ENCODE data around the gene PHTF2. TPM values are rescaled to one million over a fixed set of nuclear protein-coding genes. Genes with fewer than 3 reads are reported as not detected.

Gene PHTF2
- total and polyA plus RNA-seq, 2 of the 4 experiments (the other 2 are of a cell fraction) = 28.3 to 69.9 TPM

- Histone ChIP-seq H4K8ac (ENCODE audit: low read depth in 2 of 2, low read length in 2 of 2) (no peak overlapping the region), H3K18ac (ENCODE audit: low read depth, low read length) (no peak overlapping the region), H2BK120ac (ENCODE audit: low read depth, low read length) (no peak overlapping the region), H3K4me1 (ENCODE audit: control insufficient read depth, insufficient read depth, low read length) (peaks cover 10% of the 10 kb centered on the region), H3K27ac (ENCODE audit: insufficient read depth, low read length) (no peak overlapping the region), H3K14ac (replicated peaks; ENCODE audit: low read depth, low read length) (no peak overlapping the region), H3K27me3 (ENCODE audit: control insufficient read depth, insufficient read depth, low read length) (no peaks in the 10 kb centered on the region), H2AFZ (replicated peaks; ENCODE audit: low read length, poor library complexity) (no peak overlapping the region), H4K5ac (ENCODE audit: low read depth, low read length) (no peak overlapping the region), H3K56ac (ENCODE audit: extremely low read depth, insufficient read depth, low read length) (no peak overlapping the region), H2BK20ac (ENCODE audit: low read depth, low read length) (no peak overlapping the region), H2AK9ac (replicated peaks; ENCODE audit: low read depth, low read length, poor library complexity) (no peak overlapping the region), H3K9me1 (ENCODE audit: insufficient read depth, low read length) (0 out of 2 replicates have a peak, but pooled peaks cover 4% of the 10 kb centered on the region), H3K9me3 (ENCODE audit: control insufficient read depth, insufficient read depth, low read length) (no peaks in the 10 kb centered on the region), H4K91ac (ENCODE audit: insufficient read depth, low read depth, low read length) (no peak overlapping the region), H3K36me3 (ENCODE audit: control insufficient read depth, insufficient read depth, low read length) (no peaks in the 10 kb centered on the region), H4K20me1 (ENCODE audit: insufficient read depth, low read length) (peaks cover 4% of the 10 kb centered on the region; the same call in 1 of the 2 replicates), H3K79me1 (ENCODE audit: low read depth in 1 of 2, low read length in 2 of 2) (peaks cover 13 to 47% of the 10 kb centered on the region in 2 experiments; a peak in 3 of 4 replicates), H3K4me2 (ENCODE audit: low read depth, low read length) (no peak overlapping the region), H2BK15ac (ENCODE audit: low read depth, low read length) (no peak overlapping the region), H3K9ac (ENCODE audit: low read depth, low read length) (no peak overlapping the region), H2BK5ac (ENCODE audit: low read depth, low read length, poor library complexity, severe bottlenecking) (no peak overlapping the region), H3K4me3 (ENCODE audit: insufficient read depth, low read depth, low read length) (no peak overlapping the region), H3K23ac (ENCODE audit: low read depth, low read length) (no peak overlapping the region), H3K4ac (ENCODE audit: low read depth, low read length) (no peak overlapping the region), H2AK5ac (ENCODE audit: low read depth, low read length) (no peak overlapping the region)
- BruUV-seq (replicated peaks) = no TSS peak
- in situ Hi-C loops (cut with MboI; ENCODE audit: low sequenced_read_pairs) = no loop called here
- ChIA-PET CTCF (no interaction called here), POLR2A (ENCODE audit: unreplicated experiment) (interaction anchor here (0.6 kb wide), 1 partner anchor 95 kb away, joined by 6 read pairs; no protein-coding TSS in a partner anchor)
- no peak for ATAC-seq (ENCODE audit: low read depth)
- dilution Hi-C loops (cut with HindIII; ENCODE audit: low sequenced_read_pairs, unreplicated experiment) = no loop called here
- TF ChIP-seq NFE2L2 (IDR thresholded peaks at IDR 0.05; ENCODE audit: low read depth, low read length) = no peak
- TF ChIP-seq USF2 (IDR thresholded peaks at IDR 0.05; ENCODE audit: low read depth, low read length) = no peak
- TF ChIP-seq FOS (IDR thresholded peaks at IDR 0.05; ENCODE audit: low read depth, low read length) = no peak
- no peak for TF ChIP-seq MAZ (IDR thresholded peaks at IDR 0.05; ENCODE audit: borderline replicate concordance, low read depth, low read length)
- TF ChIP-seq RAD21 (IDR thresholded peaks at IDR 0.05; ENCODE audit: low read length) = no peak
- 100% methylated on average over 1 of the region's 1 CpG; no CpG with 5 or more reads in 1 of the 2 experiments for WGBS, 2 experiments (ENCODE audit: extremely low coverage in 2 of 2, insufficient read length in 1 of 2)
- intact Hi-C loops (cut with micrococcal nuclease) = no loop called here
- no peak for DNase-seq
Observed at GRCh38 chr7:77837966-77838365, 39.4 kb downstream of the PHTF2 start.

Measured in IMR-90 (cell line).